ENCODE measurements around the gene FAM47A.

FAM47A gene

GRCh38 chrX:34132028-34132427 lies at the start of gene FAM47A:
Gene FAM47A, minus strand, starts transcription at chrX:34132314. Its CDS starts 36 bp downstream, at chrX:34132278.
- DNase-seq = no peak

- no peak for DNase-seq
Measured at GRCh38 chrX:34147345-34147744, 15.2 kb upstream of the FAM47A start.

- DNase-seq = no peak
Measured at GRCh38 chrX:34146906-34147305, 14.8 kb upstream of the FAM47A start.

- DNase-seq = no peak
Measured at GRCh38 chrX:34144246-34144645, 12.1 kb upstream of the FAM47A start.

- no peak for DNase-seq
Measured at GRCh38 chrX:34140816-34141215, 8.7 kb upstream of the FAM47A start.

GRCh38 chrX:34130980-34131744 lies 952 bp downstream of the FAM47A start:
- DNase-seq = no peak

GRCh38 chrX:34130501-34130900 lies 1.6 kb downstream of the FAM47A start:
- DNase-seq = no peak

- DNase-seq = no peak
Measured at GRCh38 chrX:34126011-34126410, 6.1 kb downstream of the FAM47A start.

GRCh38 chrX:34119122-34119521 lies 13.0 kb downstream of the FAM47A start:
- no peak for DNase-seq

- DNase-seq = no peak
Measured at GRCh38 chrX:34112459-34112858, 19.7 kb downstream of the FAM47A start.

All from activated naive CD4-positive, alpha-beta T cell treated with anti-CD3 and anti-CD28 coated beads, Interleukin-2, amount 50 U/mL, for 16 hours (primary cell).